GM18526 (cell line): ENCODE data around the gene ZNF148.

Source experiments
- POLR2A ChIP-seq: IDR thresholded peaks from 3 replicates; pipeline ENCODE4 v1.6.1; 2011; ENCODE audit not compliant: insufficient read length; ENCODE audit errors: extremely low read depth

Gene ZNF148

GRCh38 chr3:125207949-125208568 lies 167.1 kb downstream of the ZNF148 start:
- TF ChIP-seq POLR2A: no peak

GRCh38 chr3:125207507-125207906 lies 167.6 kb downstream of the ZNF148 start:
- no peak for TF ChIP-seq POLR2A

- no peak for TF ChIP-seq POLR2A
These were observed 168.2 kb downstream of the ZNF148 start for GRCh38 chr3:125206934-125207333.

GRCh38 chr3:125203731-125204130 lies 171.4 kb downstream of the ZNF148 start:
- TF ChIP-seq POLR2A: no peak

GRCh38 chr3:125202197-125202596 lies 172.9 kb downstream of the ZNF148 start:
- no peak for TF ChIP-seq POLR2A

- TF ChIP-seq POLR2A: no peak
These were observed 174.4 kb downstream of the ZNF148 start for GRCh38 chr3:125200731-125201139.

- TF ChIP-seq POLR2A: no peak
These were observed 180.1 kb downstream of the ZNF148 start for GRCh38 chr3:125194849-125195601.

- no peak for TF ChIP-seq POLR2A
These were observed 180.9 kb downstream of the ZNF148 start for GRCh38 chr3:125194061-125194848.

GRCh38 chr3:125192190-125193035 lies 182.7 kb downstream of the ZNF148 start:
- peak; percentile 23 for TF ChIP-seq POLR2A

- TF ChIP-seq POLR2A: peak; percentile 14
These were observed 183.4 kb downstream of the ZNF148 start for GRCh38 chr3:125191730-125192129.

- no peak for TF ChIP-seq POLR2A
These were observed 183.9 kb downstream of the ZNF148 start for GRCh38 chr3:125191256-125191655.

GRCh38 chr3:125190786-125191185 lies 184.3 kb downstream of the ZNF148 start:
- no peak for TF ChIP-seq POLR2A

GRCh38 chr3:125189378-125190165 lies 185.6 kb downstream of the ZNF148 start:
- TF ChIP-seq POLR2A: no peak

- no peak for TF ChIP-seq POLR2A
These were observed 186.2 kb downstream of the ZNF148 start for GRCh38 chr3:125188955-125189354.

GRCh38 chr3:125187599-125187910 lies 187.6 kb downstream of the ZNF148 start:
- TF ChIP-seq POLR2A: no peak
